NCI-H82 treated with DMSO at 0.1 percent for 48 hours (cell line): ENCODE results near the gene LYVE1.

Experiments
- DNase-seq: peaks from one replicate; lab custom pipeline; 2025; ENCODE audit not compliant: unreplicated experiment; lab: John Stamatoyannopoulos, UW

Gene LYVE1

DNA sequence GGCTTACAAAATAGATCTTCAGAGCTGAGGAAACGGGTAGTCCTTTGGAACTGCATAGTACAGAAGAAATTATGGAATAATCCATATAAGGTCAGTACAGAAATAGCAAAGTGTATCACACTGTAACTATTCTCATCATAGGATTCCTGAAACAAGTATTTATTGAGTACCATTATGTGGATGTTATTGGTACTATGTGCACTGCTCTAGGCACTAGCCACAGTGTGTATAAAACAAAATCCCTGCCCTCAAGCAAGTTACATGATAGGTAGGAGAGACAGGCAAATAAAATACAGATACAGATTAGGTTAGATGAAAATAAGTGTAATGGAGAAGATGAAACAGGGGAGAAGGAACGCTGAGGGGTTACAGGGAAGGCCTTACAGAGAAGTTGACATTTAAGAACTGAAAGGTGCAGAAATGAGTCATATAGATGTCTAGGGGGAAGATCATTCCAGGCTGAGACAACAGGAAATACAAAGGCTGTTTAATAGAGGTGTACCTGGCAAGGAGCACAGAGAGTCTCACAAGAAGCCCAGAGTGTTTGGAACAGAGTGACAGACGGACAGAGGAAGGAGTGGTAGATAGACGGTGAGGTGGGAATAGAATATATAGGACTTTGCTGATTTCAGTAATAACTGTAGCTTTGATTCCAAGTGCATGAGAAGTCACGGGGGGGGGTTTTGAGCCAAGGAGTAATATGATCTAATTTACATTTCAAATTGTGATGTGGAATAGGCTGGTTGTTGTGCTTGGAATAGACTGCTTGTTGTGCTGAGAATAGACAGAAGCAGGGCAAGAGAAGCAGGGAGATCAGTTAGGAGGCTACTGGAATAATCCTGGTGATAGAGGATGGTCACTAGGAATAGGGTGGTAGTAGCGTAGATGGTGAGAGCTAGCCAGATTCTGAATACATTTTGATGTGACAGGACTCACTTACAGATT, 41.2 kb downstream of the LYVE1 start:
- DNase-seq, result no peak

DNA sequence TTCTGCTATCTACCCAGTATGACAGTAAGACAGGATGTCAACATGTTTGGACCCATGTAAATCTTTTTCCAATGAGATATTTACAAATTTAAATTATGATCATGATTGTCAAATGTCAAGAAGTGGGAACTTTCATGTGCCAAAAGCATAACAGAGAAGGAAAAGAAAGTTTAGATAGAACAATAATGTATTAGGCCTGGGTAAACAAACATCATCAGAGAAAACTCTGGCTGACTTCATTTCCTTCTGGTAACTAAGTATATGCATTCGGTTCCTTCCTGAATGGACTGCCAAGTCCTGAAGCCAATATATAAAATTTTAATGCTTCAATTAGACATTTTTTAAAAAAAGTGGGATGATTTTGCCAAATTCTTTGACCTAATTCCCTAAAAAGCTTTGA, 44.0 kb downstream of the LYVE1 start:
- DNase-seq, result no peak

DNA sequence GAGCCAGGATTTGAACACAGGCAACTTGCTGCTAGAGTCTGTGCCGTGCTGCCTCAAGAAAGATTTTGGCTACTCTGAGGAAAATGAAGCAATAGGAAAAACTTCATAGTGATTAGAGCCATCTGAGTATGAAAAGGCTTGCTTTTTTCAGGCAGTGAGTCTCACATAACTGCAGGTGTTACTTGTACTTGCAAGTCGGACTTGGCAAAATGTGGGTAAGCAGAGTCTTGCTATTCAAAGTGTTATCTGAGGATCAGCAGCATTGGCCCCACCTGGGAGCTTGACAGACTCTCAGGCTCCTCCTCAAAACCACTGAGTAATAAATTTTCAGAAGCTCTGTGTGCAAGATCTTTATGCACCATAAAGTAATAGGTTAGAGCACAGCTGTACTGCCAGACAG, 45.5 kb downstream of the LYVE1 start:
- DNase-seq, result no peak

DNA sequence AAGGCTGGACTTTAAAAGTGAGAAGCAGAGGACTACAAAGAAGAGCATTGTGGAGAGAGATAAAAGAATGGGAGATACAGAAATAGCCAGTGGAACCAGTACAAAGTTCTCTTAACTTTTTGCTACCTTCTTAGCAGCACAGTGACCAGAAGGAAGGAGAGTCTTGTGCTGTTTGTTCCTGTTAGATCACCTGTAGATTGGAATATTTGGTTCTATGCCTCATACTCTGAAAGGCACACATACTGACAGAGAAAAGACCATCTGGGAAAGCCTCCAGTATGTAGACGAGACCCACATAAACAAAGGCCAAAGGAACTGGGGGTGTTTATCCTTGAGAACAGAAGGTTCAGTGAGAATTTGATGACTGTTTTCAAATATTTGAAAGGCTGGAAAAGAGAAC, 46.2 kb downstream of the LYVE1 start:
- DNase-seq, result no peak

DNA sequence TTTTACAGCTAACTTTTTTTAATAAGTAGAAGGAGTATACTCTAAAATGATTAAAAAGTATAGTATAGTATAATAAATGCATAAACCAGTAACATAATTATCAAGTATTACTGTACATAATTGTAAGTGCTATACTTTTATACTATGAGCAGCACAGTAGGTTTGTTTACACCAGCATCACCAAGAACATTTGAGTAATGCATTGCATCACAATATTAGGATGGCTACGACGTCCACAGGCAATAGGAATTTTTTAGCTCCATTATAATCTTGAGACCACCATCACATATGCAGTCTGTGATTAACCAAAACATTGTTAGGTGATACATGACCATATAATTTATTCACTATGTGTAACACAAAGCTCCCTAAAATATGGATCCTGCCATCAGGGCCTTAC, 47.9 kb downstream of the LYVE1 start:
- DNase-seq, result no peak

DNA sequence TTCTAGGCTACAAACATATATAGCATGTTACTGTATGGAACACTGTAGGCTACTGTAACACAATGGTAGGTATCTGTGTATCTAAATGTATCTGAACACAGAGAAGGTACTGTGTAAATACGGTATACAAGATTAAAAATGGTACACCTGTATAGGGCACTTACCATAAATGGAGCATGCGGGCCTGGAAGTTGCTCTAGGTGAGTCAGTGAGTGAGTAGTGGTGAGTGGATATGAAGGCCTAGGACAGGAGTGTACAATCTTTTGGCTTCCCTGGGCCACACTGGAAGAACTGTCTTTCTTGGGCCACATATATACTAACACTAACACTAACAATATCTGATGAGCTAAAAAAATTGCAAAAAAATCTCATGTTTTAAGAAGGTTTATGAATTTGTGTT, 48.8 kb downstream of the LYVE1 start:
- DNase-seq, result no peak

DNA sequence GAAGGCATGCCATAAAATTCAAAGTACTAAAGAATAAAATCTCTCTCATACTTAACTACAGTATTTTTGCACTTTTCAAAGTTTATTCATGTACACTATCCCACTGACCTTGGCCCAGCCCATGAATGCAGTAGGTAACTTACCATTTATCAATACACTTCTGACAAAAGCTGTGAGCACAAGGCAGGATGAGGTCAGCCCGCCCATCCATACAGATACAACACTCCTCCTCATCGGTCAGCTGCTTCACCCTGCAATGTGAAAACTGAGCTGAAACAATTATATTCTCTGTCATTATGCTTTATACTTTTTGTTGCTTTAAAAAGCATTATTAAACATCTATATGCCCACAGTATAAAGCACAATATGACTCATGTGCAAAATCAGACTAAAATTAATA, 49.6 kb downstream of the LYVE1 start:
- no peak for DNase-seq

DNA sequence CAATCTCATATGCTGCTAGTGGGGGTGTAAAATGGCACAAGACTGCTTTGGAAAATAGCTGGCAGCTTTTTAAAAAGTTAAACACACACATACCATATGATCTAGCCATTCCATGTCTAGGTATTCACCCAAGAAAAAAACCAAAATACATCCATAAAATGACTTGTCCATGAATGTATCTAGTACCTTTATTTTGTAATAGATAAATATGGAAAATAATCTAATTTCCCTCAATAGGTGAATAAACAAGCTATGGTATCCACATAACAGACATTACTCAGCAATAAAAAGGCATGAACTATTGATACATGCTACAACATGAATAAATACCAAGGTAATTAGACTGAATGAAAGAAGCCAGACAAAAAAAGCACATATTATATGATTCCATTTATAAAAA, 50.3 kb downstream of the LYVE1 start:
- no peak for DNase-seq

DNA sequence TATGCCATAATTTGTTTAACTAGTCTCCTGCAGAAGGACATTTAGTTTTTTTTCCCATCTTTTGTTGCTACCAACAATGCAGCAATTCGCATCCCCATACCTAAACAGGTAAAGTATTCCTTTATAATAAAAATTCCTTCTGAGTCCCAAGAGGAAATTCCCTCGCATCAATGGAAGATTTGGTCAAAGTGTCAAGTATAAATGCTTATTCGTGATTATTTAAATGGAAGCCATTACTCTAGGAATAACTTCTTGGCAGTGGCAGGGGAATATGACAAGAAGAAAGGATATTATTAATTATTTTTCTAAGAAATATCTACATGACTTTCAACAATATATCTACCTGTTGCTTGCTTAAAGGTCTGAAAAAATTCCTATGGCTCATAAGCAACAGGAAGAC, 53.0 kb downstream of the LYVE1 start:
- DNase-seq, result no peak

DNA sequence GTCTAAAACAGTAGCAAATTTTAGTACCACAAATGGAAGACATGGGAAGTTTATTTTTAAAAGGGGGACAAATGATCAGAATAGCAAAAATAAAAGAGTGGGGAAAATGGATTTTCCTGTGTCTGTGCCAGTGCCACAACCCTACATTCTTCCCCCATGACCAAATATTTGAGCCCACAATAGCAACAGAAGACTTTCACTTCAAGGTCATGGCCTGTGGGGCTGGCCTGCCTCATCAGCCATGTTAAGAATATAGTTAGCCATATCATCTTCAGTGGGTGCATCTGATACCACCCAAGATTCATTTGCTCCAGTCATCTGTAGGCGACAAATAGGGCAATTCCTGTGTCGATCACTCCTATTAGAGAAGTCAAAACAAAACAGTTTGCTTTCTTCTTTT, 53.8 kb downstream of the LYVE1 start:
- DNase-seq, result no peak

DNA sequence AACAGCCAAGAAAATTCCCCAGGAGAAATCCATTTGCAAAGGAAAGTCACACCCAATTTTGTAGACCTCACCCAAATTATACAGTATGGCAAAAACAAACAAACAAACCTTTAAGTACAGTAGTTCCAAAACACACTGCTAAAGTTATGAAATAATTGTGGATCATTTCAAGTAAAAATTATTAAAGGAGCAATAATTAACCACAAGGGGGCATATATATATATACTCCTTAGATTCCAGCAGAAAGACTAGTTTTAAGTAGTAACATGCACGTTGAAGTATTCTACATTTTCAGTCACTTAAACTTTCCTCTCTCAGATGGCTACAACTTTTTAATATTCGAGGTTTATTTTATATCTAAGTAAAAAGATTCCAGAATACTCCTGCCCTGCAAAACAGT, 54.3 kb downstream of the LYVE1 start:
- no peak for DNase-seq

DNA sequence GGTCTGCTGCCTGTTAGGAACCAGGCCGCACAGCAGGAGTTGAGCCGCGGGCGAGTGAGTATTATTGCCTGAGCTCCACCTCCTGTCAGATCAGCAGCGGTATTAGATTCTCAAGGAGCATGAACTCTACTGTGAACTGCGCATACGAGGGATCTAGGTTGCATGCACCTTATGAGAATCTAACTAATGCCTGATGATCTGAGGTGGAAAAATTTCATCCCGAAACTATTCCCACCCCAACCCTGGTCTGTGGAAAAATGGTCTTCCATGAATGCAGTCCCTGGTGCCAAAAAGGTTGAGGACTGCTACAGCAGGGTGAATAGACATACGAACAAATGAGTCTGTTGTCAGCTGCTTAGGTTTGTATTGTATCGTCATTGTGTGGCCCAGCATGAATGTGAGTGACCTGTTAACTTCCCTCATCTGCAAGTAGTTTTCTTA, 57.3 kb downstream of the LYVE1 start:
- no peak for DNase-seq
